ENCODE data around the gene ACSS1. TPM values are rescaled to one million over a fixed set of nuclear protein-coding genes. Genes with fewer than 3 reads are reported as not detected.

The ACSS1 gene
- total RNA-seq, 1 experiment from 2014 or later = 13.0 TPM

DNA sequence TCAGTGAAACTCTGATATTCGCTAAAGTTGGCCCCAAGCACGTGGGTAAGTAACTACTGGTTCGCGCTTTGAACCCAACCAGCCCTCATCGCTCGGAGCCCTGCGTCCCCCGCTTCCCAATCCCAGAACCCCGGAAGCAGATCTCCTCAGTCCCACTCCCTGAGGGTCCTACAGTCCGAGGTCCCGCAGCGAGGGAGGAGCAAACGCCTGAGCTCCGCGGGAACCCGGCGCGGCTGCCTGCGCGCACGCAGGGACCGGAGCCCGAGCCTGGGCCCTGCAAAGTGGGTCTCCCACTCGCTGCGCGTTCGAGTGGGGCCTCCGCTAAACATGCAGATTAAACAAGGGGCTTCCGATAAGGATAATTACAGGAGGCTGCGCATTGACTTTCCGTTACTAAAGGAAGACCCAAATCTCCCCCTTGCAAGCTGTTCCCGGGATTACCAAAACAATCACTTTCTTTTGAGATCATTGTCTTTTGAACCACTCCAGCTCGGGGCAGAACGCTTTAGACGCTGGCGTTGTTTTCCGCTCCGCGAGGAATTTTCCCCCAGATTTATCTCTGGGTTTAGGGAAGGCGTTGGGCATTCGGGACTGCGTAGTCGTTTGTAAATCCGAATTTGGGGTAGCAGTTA, 25.3 kb upstream of the ACSS1 start:
- Histone ChIP-seq H3K4me3 (no peak overlapping the region), H3K9me3 (replicated peaks) (no peaks in the 10 kb centered on the region), H3K27me3 (no peaks in the 10 kb centered on the region), H3K4me1 (no peaks in the 10 kb centered on the region), H3K27ac (no peak overlapping the region), H3K36me3 (no peaks in the 10 kb centered on the region)
- no peak for DNase-seq

DNA sequence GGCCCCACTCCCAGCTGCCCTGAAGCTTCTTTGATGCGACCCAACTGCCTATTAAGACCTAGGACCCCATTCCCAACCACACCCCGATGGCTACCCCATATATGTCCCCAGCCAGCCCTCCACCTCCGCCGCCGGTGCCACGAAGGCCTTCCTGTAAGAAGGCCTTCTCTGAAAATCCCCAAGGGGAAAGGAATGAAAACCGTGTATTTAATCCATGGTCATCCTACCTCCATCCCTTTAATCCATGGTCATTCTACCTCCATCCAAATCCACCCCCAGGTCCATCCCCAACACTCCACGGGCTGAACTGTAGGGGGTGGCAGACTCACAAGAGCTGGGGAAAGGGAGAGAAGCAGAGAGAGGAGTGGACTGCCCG, 24.5 kb upstream of the ACSS1 start:
- Histone ChIP-seq H3K4me1 (no peaks in the 10 kb centered on the region), H3K27me3 (no peaks in the 10 kb centered on the region), H3K27ac (no peak overlapping the region), H3K36me3 (no peaks in the 10 kb centered on the region), H3K9me3 (replicated peaks) (no peaks in the 10 kb centered on the region), H3K4me3 (no peak overlapping the region)
- DNase-seq = no peak

DNA sequence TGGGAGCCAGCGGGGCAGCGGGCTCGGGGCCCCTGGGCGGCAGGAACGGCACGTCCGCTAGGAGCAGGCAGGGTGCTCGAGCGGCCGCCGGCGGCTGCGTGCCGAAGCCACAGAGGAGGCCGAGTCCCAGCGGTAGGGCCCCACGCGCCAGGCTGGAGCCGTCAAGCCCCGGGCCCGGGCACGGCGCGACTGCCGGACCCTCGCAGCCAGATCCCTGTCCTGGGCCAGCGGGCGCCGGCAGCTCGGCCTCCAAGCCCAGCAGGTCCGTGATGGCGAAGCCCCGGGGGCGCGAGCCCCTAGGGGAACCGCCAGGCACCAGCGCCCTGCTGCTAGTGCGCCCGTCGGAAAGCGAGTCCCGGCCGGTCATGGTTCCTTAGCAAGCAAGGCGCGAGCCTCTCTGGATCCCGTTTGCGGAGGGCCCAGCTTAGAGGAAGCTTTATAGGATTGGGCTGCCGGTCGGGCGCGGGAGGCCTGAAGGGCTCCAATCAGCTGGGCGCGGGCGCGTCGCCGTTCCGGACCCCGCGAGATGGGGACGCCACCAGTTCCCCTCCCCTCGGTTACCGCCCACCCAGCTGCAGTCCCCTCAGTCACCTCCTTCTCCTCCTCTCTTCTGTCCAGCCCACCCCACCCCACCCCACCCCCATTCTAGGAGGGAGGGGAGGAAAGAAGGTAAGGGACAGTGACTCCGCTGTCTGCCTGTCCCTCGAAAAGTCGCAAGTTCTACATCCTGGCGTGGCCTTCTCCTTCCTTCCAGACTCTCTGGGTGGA, 24.0 kb upstream of the ACSS1 start, which contains the start of gene VSX1:
VSX1 (minus strand) TSS at position 412 of the 768 bp plus-strand sequence; CDS start at position 367, 45 bp downstream.
- DNase-seq = no peak
- no peaks in the 10 kb centered on the region for H3K36me3 ChIP-seq
- no peak within 1 kb of the TSS for H3K4me3 ChIP-seq
- no peaks in the 10 kb centered on the region for H3K9me3 ChIP-seq (replicated peaks)
- H3K27ac ChIP-seq = no peak within 1 kb of the TSS
- H3K4me1 ChIP-seq = peaks cover 3% of the 10 kb centered on the region; the same call in 1 of the 2 replicates
- H3K27me3 ChIP-seq = no peaks in the 10 kb centered on the region

DNA sequence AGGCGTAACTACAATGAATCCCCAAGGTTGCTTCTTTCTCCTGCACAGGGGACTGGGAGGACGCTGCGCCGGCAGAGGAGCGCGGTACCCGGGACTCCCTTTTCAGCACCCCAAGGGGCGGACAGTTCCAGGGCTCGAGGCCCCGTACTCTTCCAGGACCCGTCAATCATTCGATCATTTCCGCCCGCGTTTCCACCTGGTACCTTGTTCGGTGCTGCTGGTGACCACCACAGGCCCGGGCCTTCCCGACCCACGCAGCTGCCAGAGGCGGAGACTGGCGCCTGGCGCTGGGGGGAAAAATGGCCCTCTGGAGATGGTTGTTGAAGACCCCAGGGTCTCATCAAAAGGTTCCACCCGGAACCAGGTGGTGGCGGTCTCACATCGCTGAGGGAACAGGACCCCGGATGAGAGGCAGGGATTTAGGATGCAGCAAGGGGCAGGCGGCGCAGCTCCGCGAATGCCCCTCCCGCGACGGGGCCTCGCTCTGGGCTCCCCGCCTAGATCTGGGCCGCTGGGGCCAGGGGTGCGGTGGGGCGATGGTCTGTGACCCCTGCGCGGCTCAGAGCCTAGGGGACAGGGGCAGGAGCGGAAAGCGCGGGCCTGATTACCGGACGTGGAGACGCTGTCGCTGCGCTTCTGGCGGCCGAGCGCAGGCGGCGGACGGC, 23.3 kb upstream of the ACSS1 start:
- no peaks in the 10 kb centered on the region for H3K36me3 ChIP-seq
- H3K27me3 ChIP-seq = no peaks in the 10 kb centered on the region

DNA sequence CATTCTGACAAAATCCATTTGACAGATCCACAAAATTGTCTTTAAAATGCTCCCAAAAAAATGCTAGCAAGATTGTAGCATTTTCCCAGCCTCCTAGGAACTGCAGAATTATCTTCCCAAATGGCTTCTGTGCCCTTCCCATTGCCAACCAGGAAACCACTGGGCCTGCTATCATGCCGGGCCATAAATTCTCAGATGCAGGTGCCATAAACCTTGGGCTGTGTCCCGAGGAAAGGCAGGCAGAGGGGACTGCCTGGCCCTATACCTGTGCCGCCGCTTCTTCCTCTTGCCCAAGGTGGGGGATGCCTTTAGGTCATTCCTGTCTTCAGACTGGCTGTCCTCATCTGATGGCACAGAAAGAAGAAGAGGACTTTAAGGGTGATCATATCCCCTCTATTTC, 21.2 kb upstream of the ACSS1 start:
- Histone ChIP-seq H3K4me1 (peaks cover 6% of the 10 kb centered on the region), H3K4me3 (no peak overlapping the region), H3K27me3 (no peaks in the 10 kb centered on the region), H3K36me3 (no peaks in the 10 kb centered on the region), H3K9me3 (replicated peaks) (no peaks in the 10 kb centered on the region), H3K27ac (no peak overlapping the region)
- no peak for DNase-seq

More for the DNA sequence above, 23.3 kb upstream of the ACSS1 start:
- no peaks in the 10 kb centered on the region for H3K9me3 ChIP-seq (replicated peaks)
- peaks cover 6% of the 10 kb centered on the region for H3K4me1 ChIP-seq
- no peak overlapping the region for H3K27ac ChIP-seq
- no peak overlapping the region for H3K4me3 ChIP-seq
- peak in 1 of 2 experiments; percentile 30 for DNase-seq

DNA sequence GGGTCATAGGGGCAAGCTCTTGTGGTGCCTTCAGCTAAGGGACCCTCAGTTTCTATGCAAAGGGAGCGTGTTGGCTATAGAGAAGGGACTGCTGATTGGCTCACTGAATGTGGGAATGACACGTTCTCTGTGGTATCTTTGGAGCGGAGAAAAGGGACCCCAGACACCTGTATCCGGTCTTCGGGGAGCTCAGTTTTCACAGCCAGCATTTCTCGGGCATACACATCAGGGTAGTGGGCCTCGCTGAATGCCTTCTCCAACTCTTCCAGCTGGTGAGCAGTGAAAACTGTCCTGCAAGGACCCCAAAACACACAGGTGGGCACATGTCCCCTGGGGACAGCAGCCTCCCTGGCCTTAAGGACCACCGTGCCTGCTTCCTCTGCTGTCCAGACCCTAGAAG, 20.7 kb upstream of the ACSS1 start:
- H3K27me3 ChIP-seq = no peaks in the 10 kb centered on the region
- no peak overlapping the region for H3K27ac ChIP-seq
- H3K36me3 ChIP-seq = no peaks in the 10 kb centered on the region
- peaks cover 6% of the 10 kb centered on the region for H3K4me1 ChIP-seq
- H3K9me3 ChIP-seq (replicated peaks) = no peaks in the 10 kb centered on the region
- no peak for DNase-seq
- no peak overlapping the region for H3K4me3 ChIP-seq

DNA sequence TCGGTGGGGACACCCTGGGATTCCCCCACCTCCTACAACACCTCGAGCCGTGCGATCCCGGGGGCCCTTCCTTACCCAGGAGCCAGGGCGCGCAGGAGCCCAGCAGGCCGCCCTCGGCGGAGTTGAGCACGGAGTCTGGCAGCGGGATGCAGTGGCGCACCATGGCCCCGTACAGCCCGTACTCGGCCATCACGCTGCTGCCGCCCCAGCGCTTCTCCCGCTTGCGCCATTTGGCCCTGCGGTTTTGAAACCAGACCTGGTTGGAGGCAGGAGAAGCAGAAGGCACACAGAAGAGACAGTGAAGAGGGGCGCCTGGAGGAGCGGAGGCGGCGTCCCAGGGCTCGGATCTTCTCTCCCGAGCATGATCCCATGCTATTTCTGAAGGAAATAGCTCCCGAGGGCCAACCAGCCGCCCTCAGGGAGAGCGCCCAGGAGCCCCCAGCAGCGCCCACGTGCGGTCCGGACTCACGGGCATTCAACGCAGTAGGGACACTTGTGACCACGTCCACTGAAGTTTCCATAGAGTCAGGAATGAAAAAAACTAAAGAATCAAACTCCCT, 19.8 kb upstream of the ACSS1 start:
- Histone ChIP-seq H3K4me3 (peak overlapping the region; percentile 48), H3K4me1 (peaks cover 6% of the 10 kb centered on the region), H3K9me3 (replicated peaks) (no peaks in the 10 kb centered on the region), H3K27me3 (no peaks in the 10 kb centered on the region), H3K27ac (no peak overlapping the region; the same call in 1 of the 2 replicates), H3K36me3 (no peaks in the 10 kb centered on the region)
- DNase-seq = peak; percentile 46 to 54

DNA sequence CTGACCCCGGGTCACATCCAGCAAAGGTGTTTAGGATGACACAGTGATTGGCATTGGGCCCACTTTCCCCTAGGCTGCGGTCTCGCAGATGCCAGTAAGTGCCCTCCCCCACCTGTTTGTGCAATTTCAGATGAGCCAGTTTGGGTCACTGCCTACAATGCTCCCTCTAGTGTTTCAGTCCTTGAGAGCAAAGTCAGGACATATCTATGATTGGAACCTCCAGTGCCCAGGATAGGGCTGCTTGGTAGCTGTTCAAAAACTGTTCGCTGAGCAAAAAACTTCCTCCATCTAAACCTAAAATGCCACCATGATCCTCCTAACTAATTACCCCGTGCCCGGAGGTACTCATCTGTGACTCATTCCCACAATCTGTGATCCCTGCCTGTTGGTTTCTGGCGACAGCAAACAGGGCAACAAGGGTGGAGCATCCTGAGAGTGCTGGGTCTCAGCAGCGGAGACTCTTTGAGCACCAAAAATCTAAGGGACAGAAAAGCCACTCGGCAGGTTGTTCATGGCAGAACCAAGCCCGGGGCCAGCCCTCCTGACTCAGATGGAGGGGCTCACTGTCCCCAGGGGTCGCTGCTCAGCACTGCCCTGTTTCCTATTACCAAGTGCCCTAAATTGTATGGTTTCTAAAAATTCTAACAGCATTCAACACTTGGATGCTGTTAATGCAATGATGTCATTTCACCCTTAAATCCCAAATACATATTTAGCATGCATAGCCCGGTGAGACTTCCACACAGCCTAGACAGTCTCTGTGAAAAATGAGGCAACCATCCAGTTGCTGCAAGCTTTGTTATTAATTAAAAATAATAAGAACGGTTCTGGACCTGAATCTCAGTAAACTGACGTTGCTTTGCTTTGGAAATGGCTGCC, 19.0 kb upstream of the ACSS1 start:
- Histone ChIP-seq H3K27ac (no peak overlapping the region), H3K36me3 (no peaks in the 10 kb centered on the region), H3K27me3 (no peaks in the 10 kb centered on the region), H3K4me3 (peak overlapping the region; percentile 48), H3K9me3 (replicated peaks) (no peaks in the 10 kb centered on the region), H3K4me1 (peaks cover 6% of the 10 kb centered on the region)
- DNase-seq = peak in 1 of 2 experiments; percentile 51

DNA sequence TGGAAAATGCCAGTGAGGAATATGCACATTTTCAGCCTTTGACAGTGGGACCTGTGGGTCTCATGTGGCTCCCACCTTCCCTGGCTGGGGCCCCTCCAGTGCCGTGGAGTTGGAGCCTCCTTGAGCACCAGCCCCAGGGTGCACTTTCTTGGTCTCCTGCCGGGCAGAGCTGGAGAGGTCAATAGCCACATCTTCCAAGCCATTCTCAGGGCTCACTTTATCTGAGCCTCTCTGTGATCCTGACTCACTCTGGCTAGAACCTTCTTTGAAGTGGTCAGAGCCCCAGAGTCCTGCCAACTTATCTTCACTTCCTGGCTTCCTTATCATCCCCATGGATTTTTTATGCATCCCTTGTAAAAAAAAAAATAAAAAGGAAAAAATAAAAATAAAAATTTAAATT, 18.3 kb upstream of the ACSS1 start:
- no peak overlapping the region for H3K27ac ChIP-seq
- H3K4me3 ChIP-seq = no peak overlapping the region
- H3K4me1 ChIP-seq = peaks cover 6% of the 10 kb centered on the region
- H3K9me3 ChIP-seq (replicated peaks) = no peaks in the 10 kb centered on the region
- DNase-seq = no peak
- H3K27me3 ChIP-seq = no peaks in the 10 kb centered on the region
- H3K36me3 ChIP-seq = no peaks in the 10 kb centered on the region

DNA sequence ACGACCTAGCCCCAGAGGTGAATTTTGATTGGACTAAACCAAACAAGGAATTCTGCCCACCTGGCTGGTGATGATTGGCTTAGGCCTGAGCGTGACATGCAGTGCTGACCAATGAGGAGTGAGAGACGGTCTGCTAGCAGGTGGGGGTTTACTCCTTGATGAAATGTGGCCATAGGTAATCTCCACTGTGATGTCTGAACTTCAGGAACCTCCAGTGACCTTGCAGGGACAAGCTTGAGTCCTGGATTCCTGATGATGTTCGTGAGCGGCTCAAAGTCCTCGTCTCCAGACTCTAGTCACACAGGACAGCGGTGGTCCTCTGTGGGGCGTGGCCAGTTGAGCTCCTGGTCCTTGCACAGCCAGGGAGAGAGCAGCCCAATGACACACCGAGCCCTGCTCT, 15.6 kb upstream of the ACSS1 start:
- no peak overlapping the region for H3K4me3 ChIP-seq
- no peaks in the 10 kb centered on the region for H3K27me3 ChIP-seq
- H3K4me1 ChIP-seq = peaks cover 6% of the 10 kb centered on the region
- no peak overlapping the region for H3K27ac ChIP-seq
- H3K9me3 ChIP-seq (replicated peaks) = no peaks in the 10 kb centered on the region
- no peaks in the 10 kb centered on the region for H3K36me3 ChIP-seq
- no peak for DNase-seq

DNA sequence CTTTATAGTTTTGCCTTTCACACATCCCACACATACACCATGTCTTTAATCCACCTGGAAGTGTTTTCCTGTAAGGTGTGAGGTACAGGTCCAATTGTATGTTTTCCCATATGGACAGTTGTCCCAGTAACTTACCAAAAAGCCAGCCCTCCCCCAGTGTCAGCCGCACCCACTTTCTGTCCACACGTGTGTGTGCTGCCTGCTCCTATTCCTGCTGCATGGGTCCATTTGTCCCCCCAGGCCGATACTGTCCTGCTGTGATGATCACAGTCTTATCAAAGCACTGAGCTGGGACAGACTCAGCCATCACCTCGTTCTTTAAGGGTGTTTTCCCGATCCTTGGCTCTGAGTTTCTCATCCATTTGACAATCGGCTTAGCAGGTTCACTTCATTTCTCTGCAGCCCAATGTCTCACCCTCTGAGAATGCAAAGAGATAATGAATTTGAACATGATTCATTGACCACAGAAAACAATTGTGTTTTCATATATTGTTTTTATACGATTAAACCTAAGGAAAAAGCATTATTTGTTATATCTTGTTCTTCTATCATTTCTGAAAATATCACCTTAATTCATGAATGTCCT, 14.4 kb upstream of the ACSS1 start:
- H3K27ac ChIP-seq = no peak overlapping the region
- H3K27me3 ChIP-seq = no peaks in the 10 kb centered on the region
- H3K4me3 ChIP-seq = no peak overlapping the region
- no peaks in the 10 kb centered on the region for H3K9me3 ChIP-seq (replicated peaks)
- H3K4me1 ChIP-seq = peaks cover 6% of the 10 kb centered on the region
- H3K36me3 ChIP-seq = no peaks in the 10 kb centered on the region
- DNase-seq = no peak

DNA sequence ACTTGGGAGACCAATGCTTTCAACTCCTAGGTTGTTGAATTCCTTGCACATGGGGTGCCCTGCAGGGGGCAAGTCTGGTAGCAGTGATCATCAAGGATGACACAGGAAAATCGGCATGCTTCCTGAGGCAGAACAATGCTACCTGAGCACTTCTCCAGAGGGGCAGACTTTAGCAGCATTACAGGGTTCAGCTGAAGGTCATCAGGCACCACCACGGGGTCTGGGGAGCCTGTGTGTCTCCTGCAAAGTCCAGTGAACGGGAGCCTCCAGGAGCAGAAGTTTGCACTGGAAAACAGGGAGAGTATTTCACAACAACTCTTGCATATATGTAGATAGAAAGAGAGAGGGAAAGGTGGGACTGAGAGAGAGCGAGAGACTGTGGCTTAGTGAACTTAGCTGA, 13.8 kb upstream of the ACSS1 start:
- Histone ChIP-seq H3K27me3 (no peaks in the 10 kb centered on the region), H3K9me3 (replicated peaks) (no peaks in the 10 kb centered on the region), H3K4me1 (peaks cover 2% of the 10 kb centered on the region), H3K36me3 (no peaks in the 10 kb centered on the region), H3K27ac (no peak overlapping the region), H3K4me3 (no peak overlapping the region)
- DNase-seq = no peak

DNA sequence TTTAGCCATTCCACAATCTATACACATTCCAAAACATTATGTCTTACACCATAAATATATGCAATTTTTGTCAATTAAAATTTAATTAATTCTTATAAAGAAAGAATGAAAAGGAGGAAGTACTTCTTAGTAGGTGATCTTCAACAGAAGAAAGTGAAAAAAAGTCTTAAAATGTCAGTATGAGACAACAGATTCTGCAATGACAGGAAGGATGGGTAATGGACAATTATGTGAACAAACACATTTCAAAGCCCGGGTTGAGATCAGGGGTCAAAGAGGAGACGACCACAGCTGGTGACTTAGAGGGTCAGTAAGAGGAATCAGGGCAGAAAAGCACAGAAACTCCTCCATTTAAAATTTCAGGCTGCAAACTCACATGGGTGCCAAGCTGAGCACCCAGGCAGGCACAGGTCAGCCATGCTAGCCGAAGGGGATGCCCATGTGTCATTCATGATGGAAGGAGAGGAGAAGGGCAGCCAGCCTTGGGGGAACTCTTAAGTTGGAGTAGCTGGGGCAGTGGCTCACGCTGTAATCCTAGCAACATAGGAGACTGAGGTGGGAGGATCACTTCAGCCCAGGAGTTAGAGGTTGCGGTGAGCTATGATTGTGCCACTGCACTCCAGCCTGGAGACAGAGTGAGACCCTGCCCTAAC, 13.0 kb upstream of the ACSS1 start:
- Histone ChIP-seq H3K27ac (no peak overlapping the region), H3K27me3 (no peaks in the 10 kb centered on the region), H3K4me3 (no peak overlapping the region), H3K36me3 (no peaks in the 10 kb centered on the region), H3K9me3 (replicated peaks) (no peaks in the 10 kb centered on the region), H3K4me1 (no peaks in the 10 kb centered on the region)
- DNase-seq = no peak
